Endothelial cell of umbilical vein (primary cell): ENCODE measurements around the gene FUT4. TPM values are rescaled to one million over a fixed set of nuclear protein-coding genes. Genes with fewer than 3 reads are reported as not detected.

Source experiments
- BruUV-seq: library from RNA; stranded (reverse); fragments of 400-500 nt; replicated peaks from 2 replicates; lab custom pipeline; 2021; lab: Mats Ljungman, UMichigan
- CTCF ChIA-PET: fragments of 300-600, 350-600 bp; sonication (Branson Sonifier 250); formaldehyde crosslinking; loops from one replicate; lab custom pipeline; 2021; ENCODE audit warnings: antibody characterized with exemption, inconsistent platforms; lab: Charles Lee
- POLR2A ChIA-PET: fragments of 300-600, 350-600 bp; sonication (Branson Sonifier 250); formaldehyde crosslinking; loops from one replicate; lab custom pipeline; 2021; ENCODE audit warnings: antibody characterized with exemption, inconsistent platforms; lab: Charles Lee
- DNase-seq: peaks from one replicate; pipeline ENCODE4 v3.0.0-alpha.2; 2011; ENCODE audit warnings: low read depth, low spot score
- FAIRE-seq: peaks from 2 replicates; lab custom pipeline; 2011; peaks lifted over from hg19 to GRCh38; lab: Jason Lieb, UNC
- H2AFZ ChIP-seq: 2 replicates; pipeline ENCODE4 v1.6.0; 2012; ENCODE audit warnings: low read depth, low read length, control low read depth, inconsistent platforms
- H3K27ac ChIP-seq: 2 replicates; pipeline ENCODE4 v1.5.1; 2011; ENCODE audit warnings: low read depth, mild to moderate bottlenecking, control low read depth, low read length, moderate library complexity; ENCODE audit not compliant: insufficient read depth
- H3K27me3 ChIP-seq, 2 experiments: 2 replicates each; pipeline versions ENCODE4 v1.6.0 to v1.6.1; 2011; ENCODE audit warnings: low read length in 2 of 2, mixed read lengths in 1 of 2; ENCODE audit not compliant: control insufficient read depth in 2 of 2, insufficient read depth in 2 of 2
- H3K36me3 ChIP-seq, 2 experiments: 2 replicates in 1 of 2; 3 replicates in 1 of 2; pipeline ENCODE4 v1.5.1; 2011; ENCODE audit warnings: low read length in 2 of 2, mild to moderate bottlenecking in 1 of 2, moderate library complexity in 1 of 2; ENCODE audit not compliant: control insufficient read depth in 2 of 2, insufficient read depth in 2 of 2; ENCODE audit errors: extremely low read depth in 1 of 2
- H3K4me1 ChIP-seq: 3 replicates; pipeline ENCODE4 v1.5.1; 2011; ENCODE audit warnings: mild to moderate bottlenecking, low read length; ENCODE audit not compliant: control insufficient read depth, insufficient read depth; ENCODE audit errors: extremely low read depth
- H3K4me2 ChIP-seq: 2 replicates; pipeline ENCODE4 v1.6.1; 2011; ENCODE audit warnings: low read length, control low read depth, mixed read lengths; ENCODE audit not compliant: insufficient read depth
- H3K4me3 ChIP-seq, 3 experiments: fragments of 200-600 bp in 1 of 3; sonication (generic), shearing (Covaris generic) in 1 of 3; replicated peaks in 1 of 3; 2 replicates each; pipeline ENCODE4 v1.5.1; 2011 to 2016; ENCODE audit warnings: control low read depth in 3 of 3, low read length in 3 of 3, mild to moderate bottlenecking in 2 of 3, inconsistent platforms in 1 of 3, low read depth in 1 of 3, moderate library complexity in 1 of 3; ENCODE audit not compliant: insufficient read depth in 1 of 3
- H3K79me2 ChIP-seq: 2 replicates; pipeline ENCODE4 v1.6.0; 2012; ENCODE audit warnings: low read length, inconsistent platforms; ENCODE audit not compliant: control insufficient read depth, insufficient read depth
- H3K9ac ChIP-seq: replicated peaks from 2 replicates; pipeline ENCODE3; 2011; ENCODE audit warnings: low read length, control low read depth; ENCODE audit not compliant: insufficient read depth; ENCODE audit errors: extremely low read depth
- H3K9me1 ChIP-seq: replicated peaks from 3 replicates; pipeline ENCODE4 v1.6.0; 2011; ENCODE audit warnings: mild to moderate bottlenecking, low read length; ENCODE audit not compliant: control insufficient read depth, insufficient read depth; ENCODE audit errors: extremely low read depth
- H3K9me3 ChIP-seq: replicated peaks from 2 replicates; pipeline ENCODE4 v1.5.1; 2012; ENCODE audit warnings: low read length, inconsistent platforms; ENCODE audit not compliant: control insufficient read depth, insufficient read depth
- H4K20me1 ChIP-seq: replicated peaks from 2 replicates; pipeline ENCODE3; 2011; ENCODE audit warnings: mild to moderate bottlenecking, low read length; ENCODE audit not compliant: control insufficient read depth, insufficient read depth; ENCODE audit errors: extremely low read depth
- CTCF ChIP-seq, 2 donors: IDR thresholded peaks; 1 replicate in 1 of 2; 2 replicates in 1 of 2; pipeline ENCODE4 v1.5.1; 2011; ENCODE audit warnings: low read length in 2 of 2, mild to moderate bottlenecking in 2 of 2, moderate library complexity in 2 of 2, control low read depth in 1 of 2, inconsistent platforms in 1 of 2, low read depth in 1 of 2; ENCODE audit not compliant: insufficient read depth in 1 of 2; ENCODE audit errors: extremely low read depth in 1 of 2
- EZH2 ChIP-seq: IDR thresholded peaks from 2 replicates; pipeline ENCODE4 v1.6.1; 2012; ENCODE audit warnings: borderline replicate concordance, low read depth, mild to moderate bottlenecking, moderate library complexity, low read length, inconsistent platforms; ENCODE audit not compliant: severe bottlenecking
- FOS ChIP-seq: IDR thresholded peaks from 2 replicates; pipeline ENCODE4 v1.6.1; 2011; ENCODE audit warnings: mild to moderate bottlenecking, low read length, moderate library complexity, borderline replicate concordance; ENCODE audit not compliant: insufficient read depth
- GATA2 ChIP-seq: IDR thresholded peaks from 2 replicates; pipeline ENCODE4 v1.7.0; 2011; ENCODE audit warnings: low read depth, mild to moderate bottlenecking, moderate library complexity, mixed read lengths, low read length; ENCODE audit not compliant: insufficient read length, insufficient read depth
- JUN ChIP-seq: IDR thresholded peaks from 2 replicates; pipeline ENCODE4 v1.6.1; 2011; ENCODE audit warnings: borderline replicate concordance, low read depth; ENCODE audit not compliant: insufficient read length, insufficient read depth
- MAX ChIP-seq: IDR thresholded peaks from 2 replicates; pipeline ENCODE4 v1.6.1; 2011; ENCODE audit not compliant: insufficient read depth, insufficient read length
- MYC ChIP-seq: IDR thresholded peaks from one replicate; pipeline ENCODE4 v1.6.1; 2011; ENCODE audit warnings: mild to moderate bottlenecking, low read depth, low read length
- POLR2A ChIP-seq: IDR thresholded peaks from 2 replicates; pipeline ENCODE4 v1.6.1; 2012; ENCODE audit warnings: low read depth, mild to moderate bottlenecking, control low read depth, low read length
- POLR2AphosphoS5 ChIP-seq: IDR thresholded peaks from 2 replicates; pipeline ENCODE4 v1.6.1; 2012; ENCODE audit warnings: low read depth, mild to moderate bottlenecking, control low read depth, low read length, moderate library complexity; ENCODE audit not compliant: insufficient read depth
- dilution Hi-C: fragments of 300-500 bp; cut with MboI; formaldehyde crosslinking; loops from one replicate; pipeline ENCODE4 v1.15.0; 2019; ENCODE audit warnings: low sequenced_read_pairs; ENCODE audit not compliant: extremely low pct_ligation_motif_present
- intact Hi-C: fragments of 100-400 bp; cut with micrococcal nuclease; formaldehyde crosslinking; loops from one replicate; pipeline ENCODE4 v1.10.0; 2022
- polyA plus RNA-seq, 4 experiments: library from polyadenylated mRNA; depleted of rRNA in 3 of 4; stranded (reverse) in 3 of 4; unstranded in 1 of 4; fragments of >200 nt; gene quantifications; 2 replicates each; pipeline versions ENCODE4 v1.2.1 to v1.2.3, GENCODE V29; 2011 to 2012; ENCODE audit warnings: missing spikeins in 1 of 4
- total RNA-seq: library from RNA; stranded (reverse); gene quantifications from 2 replicates; pipeline ENCODE4 v1.2.3, GENCODE V29; 2021

The FUT4 gene
- total and polyA plus RNA-seq, 2 donors (not counting 3 experiments of a cell fraction or from before 2014, with no cell fraction given), result 2.4 to 5.3 TPM

GRCh38 chr11:94501522-94501921 is 42.2 kb upstream of the FUT4 start:
- DNase-seq, result no peak
- no peaks in the 10 kb centered on the region for H4K20me1 ChIP-seq
- BruUV-seq, result no TSS peak
- H3K27me3 ChIP-seq, result no peaks in the 10 kb centered on the region
- dilution Hi-C loops (no loop called here), intact Hi-C loops (loop anchor here (5.0 kb wide), 1 partner anchor 1269 kb away; no protein-coding TSS in a partner anchor)
- no peak overlapping the region for H3K4me3 ChIP-seq
- no peak for FAIRE-seq
- H3K79me2 ChIP-seq, result no peaks in the 10 kb centered on the region
- no peak overlapping the region for H2AFZ ChIP-seq
- TF ChIP-seq MYC (no peak), FOS (no peak), EZH2 (no peak), POLR2AphosphoS5 (no peak), POLR2A (no peak), GATA2 (no peak), CTCF (IDR thresholded peaks at IDR 0.05; ENCODE audit: extremely low read depth in 1 of 2, insufficient read depth in 1 of 2, low read depth in 1 of 2, low read length in 2 of 2) (no peak), MAX (no peak), JUN (no peak)
- no peaks in the 10 kb centered on the region for H3K4me1 ChIP-seq
- H3K9me1 ChIP-seq, result no peaks in the 10 kb centered on the region
- no peak overlapping the region for H3K27ac ChIP-seq
- H3K36me3 ChIP-seq, result peaks cover 3 to 5% of the 10 kb centered on the region in 2 experiments
- POLR2A ChIA-PET, result no interaction called here
- H3K9ac ChIP-seq, result no peak overlapping the region
- CTCF ChIA-PET, result interaction anchor here (1.2 to 4.2 kb wide), 4 partner anchors 15 to 606 kb away, joined by 3 to 67 read pairs (median 10); no protein-coding TSS in a partner anchor
- H3K4me2 ChIP-seq, result no peak overlapping the region
- H3K9me3 ChIP-seq, result no peaks in the 10 kb centered on the region
